AG10803 (cell line): Measurements from ENCODE around the gene HS2ST1.

Experiments used
- DNase-seq: peaks from one replicate; pipeline ENCODE4 v3.0.0; 2010; ENCODE audit warnings: low read depth
- H3K4me3 ChIP-seq: 2 replicates; pipeline ENCODE4 v1.5.1; 2011; ENCODE audit warnings: mild to moderate bottlenecking, low read length, control low read depth
- TF ChIP-seq, protein P1 (sequence below): conservative IDR thresholded peaks from 2 replicates; pipeline ENCODE4 v1.5.1; 2011; ENCODE audit warnings: mild to moderate bottlenecking, low read length, control low read depth, inconsistent platforms

HS2ST1 gene

DNA sequence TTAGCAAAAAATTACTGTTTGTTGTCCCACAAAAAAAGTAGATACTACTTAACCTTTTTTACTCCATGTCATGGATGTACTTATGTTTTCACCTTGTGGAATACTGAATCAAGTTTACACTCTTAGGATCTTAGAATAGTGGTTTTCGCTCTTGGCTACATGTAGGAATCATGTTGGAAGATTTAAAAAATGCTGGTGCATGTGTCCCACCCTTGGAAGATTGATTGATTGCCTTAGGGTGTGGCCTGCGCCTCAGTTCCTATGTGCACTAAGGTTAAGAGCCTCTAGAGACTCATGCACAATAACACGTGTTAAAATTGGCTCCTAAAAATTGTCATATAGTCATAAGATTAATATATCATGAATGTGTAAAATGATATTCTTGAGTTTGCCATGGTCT is 25.0 kb downstream of the HS2ST1 start:
- DNase-seq = no peak
- TF ChIP-seq, protein P1, sequence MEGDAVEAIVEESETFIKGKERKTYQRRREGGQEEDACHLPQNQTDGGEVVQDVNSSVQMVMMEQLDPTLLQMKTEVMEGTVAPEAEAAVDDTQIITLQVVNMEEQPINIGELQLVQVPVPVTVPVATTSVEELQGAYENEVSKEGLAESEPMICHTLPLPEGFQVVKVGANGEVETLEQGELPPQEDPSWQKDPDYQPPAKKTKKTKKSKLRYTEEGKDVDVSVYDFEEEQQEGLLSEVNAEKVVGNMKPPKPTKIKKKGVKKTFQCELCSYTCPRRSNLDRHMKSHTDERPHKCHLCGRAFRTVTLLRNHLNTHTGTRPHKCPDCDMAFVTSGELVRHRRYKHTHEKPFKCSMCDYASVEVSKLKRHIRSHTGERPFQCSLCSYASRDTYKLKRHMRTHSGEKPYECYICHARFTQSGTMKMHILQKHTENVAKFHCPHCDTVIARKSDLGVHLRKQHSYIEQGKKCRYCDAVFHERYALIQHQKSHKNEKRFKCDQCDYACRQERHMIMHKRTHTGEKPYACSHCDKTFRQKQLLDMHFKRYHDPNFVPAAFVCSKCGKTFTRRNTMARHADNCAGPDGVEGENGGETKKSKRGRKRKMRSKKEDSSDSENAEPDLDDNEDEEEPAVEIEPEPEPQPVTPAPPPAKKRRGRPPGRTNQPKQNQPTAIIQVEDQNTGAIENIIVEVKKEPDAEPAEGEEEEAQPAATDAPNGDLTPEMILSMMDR = no peak
- H3K4me3 ChIP-seq = no peak overlapping the region

- TF ChIP-seq, protein P1 = no peak
- no peak for DNase-seq
- H3K4me3 ChIP-seq = no peak overlapping the region
These were observed 26.2 kb downstream of the HS2ST1 start for GRCh38 chr1:86940599-86940998.

DNA sequence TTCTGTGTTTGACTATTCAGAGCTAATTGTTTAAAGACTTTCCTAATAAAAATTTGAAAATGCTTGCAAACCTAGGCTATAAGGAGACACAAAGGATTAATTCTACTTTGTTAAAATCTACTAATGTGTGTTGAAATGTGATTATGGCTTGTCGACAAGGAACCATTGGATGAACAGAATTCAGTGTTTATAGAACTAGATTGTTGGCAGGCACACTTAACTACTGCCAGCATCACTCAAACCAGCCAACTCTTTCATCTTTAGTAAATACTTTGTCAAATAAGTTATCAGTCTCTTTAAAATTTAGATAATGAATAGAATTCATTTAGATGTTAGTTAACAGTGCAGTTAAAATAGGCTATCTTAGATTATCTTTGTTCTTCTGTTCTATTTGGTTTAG is 27.6 kb downstream of the HS2ST1 start:
- DNase-seq = no peak
- TF ChIP-seq, protein P1 = no peak
- H3K4me3 ChIP-seq = no peak overlapping the region

DNA sequence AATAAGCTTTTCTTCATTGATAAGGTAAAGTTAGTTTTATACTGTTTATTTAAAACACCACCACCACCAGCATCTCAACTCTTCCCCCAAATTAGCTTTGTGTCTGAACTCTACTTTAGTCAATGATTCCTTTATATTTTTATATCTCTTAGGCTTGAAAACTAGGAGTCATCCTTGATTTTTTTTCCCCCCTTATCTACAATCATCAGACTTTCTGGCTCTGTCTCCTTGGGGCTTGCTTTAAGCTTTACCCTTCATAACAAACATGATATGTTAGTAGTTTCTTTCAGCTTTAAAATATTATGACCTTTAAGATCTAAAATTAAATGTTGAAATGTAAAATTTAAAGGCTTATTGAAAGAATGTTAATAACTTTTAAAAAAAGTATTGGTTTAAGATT is 28.3 kb downstream of the HS2ST1 start:
- DNase-seq = no peak
- TF ChIP-seq, protein P1 = no peak
- no peak overlapping the region for H3K4me3 ChIP-seq

DNA sequence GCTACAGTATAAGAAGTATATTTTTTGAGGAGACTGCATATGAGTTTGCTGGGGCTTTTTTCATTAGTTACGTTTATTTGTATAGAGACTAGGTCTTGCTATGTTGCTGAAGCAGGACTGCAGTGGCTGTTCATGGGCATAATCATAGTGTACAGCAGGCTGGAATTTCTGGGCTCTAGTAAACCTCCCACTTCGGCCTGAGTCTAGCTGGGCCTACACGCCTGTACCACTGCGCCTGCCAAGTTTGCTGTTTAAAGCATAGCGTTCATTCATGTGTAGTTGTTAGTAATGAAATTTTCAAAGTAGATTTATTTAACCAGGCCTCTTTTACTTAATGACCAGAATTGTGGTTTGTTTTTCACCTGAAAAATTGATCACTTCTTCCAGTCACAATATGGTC is 33.8 kb downstream of the HS2ST1 start:
- DNase-seq = no peak
- TF ChIP-seq, protein P1 = no peak

GRCh38 chr1:86950712-86951419 is 36.4 kb downstream of the HS2ST1 start:
- no peak for DNase-seq
- TF ChIP-seq, protein P1 = no peak
- H3K4me3 ChIP-seq = no peak overlapping the region

More for the DNA sequence above, 33.8 kb downstream of the HS2ST1 start:
- no peak overlapping the region for H3K4me3 ChIP-seq

DNA sequence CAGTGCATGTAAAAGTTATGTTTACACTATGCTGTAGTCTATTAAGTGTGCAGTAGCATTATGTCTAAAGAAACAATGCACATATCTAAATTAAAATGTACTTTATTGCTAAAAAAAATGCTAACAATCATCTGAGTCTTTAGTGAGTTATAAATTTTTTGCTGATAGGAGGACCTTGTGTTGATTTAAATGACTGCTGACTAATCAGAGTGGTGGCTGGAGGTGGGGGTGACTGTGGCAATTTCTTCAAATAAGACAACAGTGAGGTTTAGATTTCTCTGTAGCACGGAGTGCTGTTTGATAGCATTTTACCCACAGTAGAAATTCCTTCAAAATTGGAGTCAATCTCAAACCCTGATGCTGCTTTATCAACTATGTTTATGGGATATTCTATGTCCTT is 37.0 kb downstream of the HS2ST1 start:
- TF ChIP-seq, protein P1 = no peak
- H3K4me3 ChIP-seq = no peak overlapping the region
- DNase-seq = no peak
